Mammary epithelial cell (primary cell): Measurements from ENCODE around the gene TBC1D16.

Experiments used
- EZH2 ChIP-seq: IDR thresholded peaks from 2 replicates; pipeline ENCODE4 v1.6.1; 2012; ENCODE audit warnings: low read length, inconsistent platforms, borderline replicate concordance
- TF ChIP-seq, protein P1 (sequence below), 2 donors: IDR thresholded peaks in 1 of 2; conservative IDR thresholded peaks in 1 of 2; 2 replicates each; pipeline ENCODE4 v1.5.1; 2011 to 2012; ENCODE audit warnings: inconsistent platforms in 2 of 2, low read length in 2 of 2, mild to moderate bottlenecking in 2 of 2, control low read depth in 1 of 2, low read depth in 1 of 2; ENCODE audit not compliant: insufficient read depth in 1 of 2; ENCODE audit errors: extremely low read depth in 1 of 2

DNA sequence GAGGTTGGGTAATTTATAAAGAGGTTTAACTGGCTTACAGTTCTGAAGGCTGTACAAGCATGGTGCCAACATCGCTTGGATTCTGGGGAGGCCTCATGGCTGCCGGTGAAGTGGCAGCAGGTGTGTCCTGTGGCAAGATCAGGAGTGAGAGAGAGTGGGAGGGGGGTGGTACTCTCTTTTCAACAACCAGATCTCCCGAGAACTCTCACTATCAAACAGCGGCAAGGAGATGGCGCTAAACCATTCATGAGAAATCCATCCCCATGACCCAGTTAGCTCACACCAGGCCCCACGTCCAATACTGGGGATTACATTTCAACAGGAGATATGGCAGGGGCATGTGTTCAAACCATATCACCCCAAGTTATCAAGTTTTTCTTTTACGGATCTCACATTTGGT, 152.5 kb downstream of the TBC1D16 start:
- TF ChIP-seq, protein P1, sequence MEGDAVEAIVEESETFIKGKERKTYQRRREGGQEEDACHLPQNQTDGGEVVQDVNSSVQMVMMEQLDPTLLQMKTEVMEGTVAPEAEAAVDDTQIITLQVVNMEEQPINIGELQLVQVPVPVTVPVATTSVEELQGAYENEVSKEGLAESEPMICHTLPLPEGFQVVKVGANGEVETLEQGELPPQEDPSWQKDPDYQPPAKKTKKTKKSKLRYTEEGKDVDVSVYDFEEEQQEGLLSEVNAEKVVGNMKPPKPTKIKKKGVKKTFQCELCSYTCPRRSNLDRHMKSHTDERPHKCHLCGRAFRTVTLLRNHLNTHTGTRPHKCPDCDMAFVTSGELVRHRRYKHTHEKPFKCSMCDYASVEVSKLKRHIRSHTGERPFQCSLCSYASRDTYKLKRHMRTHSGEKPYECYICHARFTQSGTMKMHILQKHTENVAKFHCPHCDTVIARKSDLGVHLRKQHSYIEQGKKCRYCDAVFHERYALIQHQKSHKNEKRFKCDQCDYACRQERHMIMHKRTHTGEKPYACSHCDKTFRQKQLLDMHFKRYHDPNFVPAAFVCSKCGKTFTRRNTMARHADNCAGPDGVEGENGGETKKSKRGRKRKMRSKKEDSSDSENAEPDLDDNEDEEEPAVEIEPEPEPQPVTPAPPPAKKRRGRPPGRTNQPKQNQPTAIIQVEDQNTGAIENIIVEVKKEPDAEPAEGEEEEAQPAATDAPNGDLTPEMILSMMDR (conservative IDR thresholded peaks at IDR 0.05 in 1 of 2, IDR thresholded peaks at IDR 0.05 in 1 of 2; ENCODE audit: extremely low read depth in 1 of 2, insufficient read depth in 1 of 2, low read depth in 1 of 2, low read length in 2 of 2), result no peak
- no peak for TF ChIP-seq EZH2
